Adrenal gland (tissue), 12 donors: ENCODE data around the gene NARF. TPM values are rescaled to one million over a fixed set of nuclear protein-coding genes. Genes with fewer than 3 reads are reported as not detected.
"Not testable (repeated sequence)": the region's sequence is repeated elsewhere in the genome, so short reads cannot be mapped to it uniquely, and the experiment has no call there.

ENCODE experiments used
- DNase-seq, 7 donors: peaks; one replicate each; pipeline ENCODE4 v3.0.0-alpha.2; 2019 to 2020
- H3K27ac ChIP-seq, 5 donors: fragments of 200-600 bp; sonication (generic) in 4 of 5; 1 replicate in 3 of 5; 2 replicates in 2 of 5; pipeline versions ENCODE4 v1.5.1 to v1.8.0; 2016 to 2020; ENCODE audit warnings: mild to moderate bottlenecking in 1 of 5
- H3K27me3 ChIP-seq: fragments of 200-600 bp; 2 replicates; pipeline ENCODE4 v1.8.0; 2021
- H3K36me3 ChIP-seq, 2 donors: fragments of 200-600 bp; replicated peaks in 1 of 2; 1 replicate in 1 of 2; 2 replicates in 1 of 2; pipeline versions ENCODE4 v1.5.1 to v1.8.0; 2018 to 2022
- H3K4me1 ChIP-seq, 2 donors: fragments of 200-600 bp; replicated peaks in 1 of 2; 1 replicate in 1 of 2; 2 replicates in 1 of 2; pipeline versions ENCODE4 v1.5.1 to v1.8.0; 2018 to 2021
- H3K4me3 ChIP-seq, 4 donors: fragments of 200-600 bp; sonication (generic) in 3 of 4; one replicate each; pipeline ENCODE4 v1.5.1; 2016 to 2018
- H3K9me3 ChIP-seq, 3 donors: fragments of 200-600 bp; sonication (generic) in 1 of 3; replicated peaks in 1 of 3; 1 replicate in 2 of 3; 2 replicates in 1 of 3; pipeline versions ENCODE4 v1.5.1 to v1.8.0; 2016 to 2021
- POLR2A ChIP-seq, 2 donors: fragments of 450-650 bp; IDR thresholded peaks; one replicate each; pipeline ENCODE4 v1.6.1; 2017; ENCODE audit warnings: antibody characterized with exemption in 2 of 2, mild to moderate bottlenecking in 2 of 2, moderate library complexity in 1 of 2
- WGBS, 4 donors: extraction: QIAGEN DNeasy Blood & Tissue Kit in 2 of 4; methylation state at CpG; one replicate each; pipeline versions ENCODE4 v1.1.5 to v1.1.7; 2013 to 2017; 5-methylcytosine and 5-hydroxymethylcytosine counted together
- intact Hi-C, 2 donors: fragments of 100-400 bp; cut with DNase I; formaldehyde crosslinking; loops; one replicate each; pipeline versions ENCODE4 v1.14.1 to v1.15.0; 2022 to 2023
- polyA plus RNA-seq, 3 donors: library from polyadenylated mRNA; stranded (reverse); fragments of 200-250 nt in 2 of 3; fragments of 350-450 nt in 1 of 3; fragmentation: Illumina TruSeq in 1 of 3; extraction: RNeasy Lipid Tissue Mini Kit (QIAGEN cat#74804) in 1 of 3; gene quantifications; one replicate each; pipeline ENCODE4 v1.2.3, GENCODE V29; 2013 to 2014
- total RNA-seq, 9 donors: library from RNA; depleted of rRNA in 4 of 9; stranded (reverse); fragments of >200 nt in 4 of 9; fragments of 120-200 nt in 1 of 9; fragmentation: NEBNext Ultra II Directional in 1 of 9; extraction: Animal tissue kit (Norgen Biotek cat#: 25700) in 1 of 9; gene quantifications; one replicate each; pipeline versions ENCODE4 v1.1.0 to v1.2.4, GENCODE V29; 2013 to 2023
- TF ChIP-seq, protein P1 (sequence below), 6 experiments: fragments of 450-650 bp in 4 of 6; fragments of 200-600 bp in 2 of 6; sonication (generic) in 1 of 6; IDR thresholded peaks; 1 replicate in 5 of 6; 2 replicates in 1 of 6; pipeline versions ENCODE4 v1.5.1 to v1.8.0; 2016 to 2021; ENCODE audit warnings: antibody characterized with exemption in 6 of 6, mild to moderate bottlenecking in 2 of 6, moderate library complexity in 1 of 6
- donor health status: healthy with polysubstance abuse.
- donor health status: Bipolar disorder and iron deficiency.
- donor health status: DM: yes; HTN: yes; CAD: no.
- donor health status: DM: no; HTN: no; CAD: no.
- donor health status: DM: no; HTN: no; CAD: no.
- donor health status: DM: yes; HTN: yes; CAD: no.

Gene NARF
- total and polyA plus RNA-seq, 12 donors, result 21.8 to 198 (median 55.1) TPM

DNA sequence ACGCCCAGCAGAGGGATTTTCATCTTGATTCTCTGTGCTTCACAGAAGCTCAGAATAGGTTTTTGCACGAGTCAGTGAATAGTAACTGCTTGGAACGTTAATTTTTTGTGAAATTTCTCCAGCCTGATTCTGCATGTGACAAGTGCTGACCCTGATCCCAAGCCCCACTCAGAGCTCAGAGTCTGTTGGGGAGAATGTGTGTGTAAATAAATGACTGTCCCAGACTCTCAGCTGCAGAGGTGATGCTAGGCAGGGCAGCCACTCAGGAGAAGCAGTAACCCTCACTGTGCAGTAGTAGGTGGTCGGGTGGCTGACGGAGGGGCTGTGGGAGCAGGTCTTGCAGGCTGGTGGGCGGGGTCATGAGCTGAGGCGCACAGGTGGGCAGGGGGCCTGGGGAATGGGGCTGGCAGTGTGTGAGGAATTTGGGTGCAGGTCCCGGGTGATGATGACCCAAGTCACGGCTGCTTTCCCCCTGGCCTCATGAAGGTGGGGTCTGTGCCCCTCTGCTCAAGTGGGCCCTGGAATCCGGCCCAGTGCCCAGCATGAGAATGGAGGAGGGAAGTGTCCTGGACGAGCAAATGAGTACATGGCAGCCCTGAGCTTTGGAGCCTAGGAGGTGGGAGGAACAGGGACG is 44.7 kb downstream of the NARF start:
- no peak for TF ChIP-seq POLR2A (IDR thresholded peaks at IDR 0.05)
- TF ChIP-seq, protein P1, sequence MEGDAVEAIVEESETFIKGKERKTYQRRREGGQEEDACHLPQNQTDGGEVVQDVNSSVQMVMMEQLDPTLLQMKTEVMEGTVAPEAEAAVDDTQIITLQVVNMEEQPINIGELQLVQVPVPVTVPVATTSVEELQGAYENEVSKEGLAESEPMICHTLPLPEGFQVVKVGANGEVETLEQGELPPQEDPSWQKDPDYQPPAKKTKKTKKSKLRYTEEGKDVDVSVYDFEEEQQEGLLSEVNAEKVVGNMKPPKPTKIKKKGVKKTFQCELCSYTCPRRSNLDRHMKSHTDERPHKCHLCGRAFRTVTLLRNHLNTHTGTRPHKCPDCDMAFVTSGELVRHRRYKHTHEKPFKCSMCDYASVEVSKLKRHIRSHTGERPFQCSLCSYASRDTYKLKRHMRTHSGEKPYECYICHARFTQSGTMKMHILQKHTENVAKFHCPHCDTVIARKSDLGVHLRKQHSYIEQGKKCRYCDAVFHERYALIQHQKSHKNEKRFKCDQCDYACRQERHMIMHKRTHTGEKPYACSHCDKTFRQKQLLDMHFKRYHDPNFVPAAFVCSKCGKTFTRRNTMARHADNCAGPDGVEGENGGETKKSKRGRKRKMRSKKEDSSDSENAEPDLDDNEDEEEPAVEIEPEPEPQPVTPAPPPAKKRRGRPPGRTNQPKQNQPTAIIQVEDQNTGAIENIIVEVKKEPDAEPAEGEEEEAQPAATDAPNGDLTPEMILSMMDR (IDR thresholded peaks at IDR 0.05), result no peak
- H3K4me1 ChIP-seq, result peaks cover 0 to under 1% of the 10 kb centered on the region in 2 donors
- no peak overlapping the region for H3K4me3 ChIP-seq
- intact Hi-C loops, result no loop called here
- H3K36me3 ChIP-seq, result no peaks in the 10 kb centered on the region
- no peak overlapping the region for H3K27ac ChIP-seq
- no peak for DNase-seq
- WGBS, 4 donors, result 81 to 89% (median 84%) methylated on average over 8 to 12 of the region's 12 CpGs
- H3K9me3 ChIP-seq, result no peaks in the 10 kb centered on the region
- H3K27me3 ChIP-seq, result no peaks in the 10 kb centered on the region

DNA sequence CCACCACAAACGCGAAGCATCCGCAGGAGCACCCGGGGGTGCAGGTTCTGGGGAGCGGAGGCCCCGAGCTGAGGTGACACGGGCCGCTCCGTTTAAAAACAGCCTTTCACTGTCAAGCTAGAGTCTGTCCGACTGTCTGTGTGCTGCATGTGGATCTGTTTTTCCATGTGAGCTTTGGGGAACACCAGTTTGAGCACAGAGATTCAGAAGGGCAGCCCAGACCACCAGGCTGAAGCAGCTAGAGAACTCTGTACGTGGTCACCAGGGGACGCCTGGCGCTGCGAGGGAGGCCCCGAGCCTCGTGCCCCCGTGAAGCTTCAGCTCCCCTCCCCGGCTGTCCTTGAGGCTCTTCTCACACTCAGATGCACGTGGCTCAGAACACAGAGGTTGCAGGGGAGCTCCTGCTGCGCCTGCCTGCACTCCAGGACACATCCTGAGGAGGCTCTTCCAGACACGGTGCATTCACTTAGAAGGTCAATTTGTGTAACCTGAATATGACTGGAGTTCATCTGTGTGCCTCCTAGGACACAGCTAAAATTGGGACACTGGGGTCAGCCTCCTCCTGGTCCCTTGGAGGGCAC is 45.3 kb downstream of the NARF start:
- H3K27me3 ChIP-seq, result no peaks in the 10 kb centered on the region
- H3K9me3 ChIP-seq, result no peaks in the 10 kb centered on the region
- intact Hi-C loops, result no loop called here
- no peak overlapping the region for H3K4me3 ChIP-seq
- H3K4me1 ChIP-seq, result no peaks in the 10 kb centered on the region
- WGBS, 4 donors, result 61 to 73% (median 64%) methylated on average over 17 to 21 of the region's 21 CpGs
- no peaks in the 10 kb centered on the region for H3K36me3 ChIP-seq
- no peak for TF ChIP-seq POLR2A (IDR thresholded peaks at IDR 0.05)
- TF ChIP-seq, protein P1 (IDR thresholded peaks at IDR 0.05), result no peak
- no peak overlapping the region for H3K27ac ChIP-seq
- DNase-seq, result no peak

GRCh38 chr17:82505296-82505695 is 46.8 kb downstream of the NARF start:
- 78 to 85% (median 82%) methylated on average over 6 of the region's 6 CpGs for WGBS, 4 donors
- H3K27ac ChIP-seq, result no peak overlapping the region
- no peak for DNase-seq
- no peaks in the 10 kb centered on the region for H3K9me3 ChIP-seq
- H3K36me3 ChIP-seq, result no peaks in the 10 kb centered on the region
- TF ChIP-seq POLR2A (IDR thresholded peaks at IDR 0.05), result no peak
- TF ChIP-seq, protein P1 (IDR thresholded peaks at IDR 0.05), result no peak
- H3K4me3 ChIP-seq, result no peak overlapping the region
- H3K4me1 ChIP-seq, result no peaks in the 10 kb centered on the region
- no peaks in the 10 kb centered on the region for H3K27me3 ChIP-seq
- intact Hi-C loops, result no loop called here

- H3K27me3 ChIP-seq, DNase-seq, intact Hi-C loops, H3K9me3 ChIP-seq, H3K36me3 ChIP-seq, H3K27ac ChIP-seq, H3K4me1 ChIP-seq, H3K4me3 ChIP-seq: not testable (repeated sequence)
- WGBS, 4 donors, result 79 to 87% (median 83%) methylated on average over 7 of the region's 7 CpGs
Observed at GRCh38 chr17:82506402-82506801, 47.9 kb downstream of the NARF start.
